ENCODE measurements around the gene OGDH.

OGDH gene

GRCh38 chr7:44643206-44643605, 36.8 kb downstream of the OGDH start (continued):
- TF ChIP-seq BACH2 (CRISPR knock-in tag; IDR thresholded peaks at IDR 0.05; ENCODE audit: borderline replicate concordance) (no peak), ZC3H10 (CRISPR knock-in tag; IDR thresholded peaks at IDR 0.05) (no peak), PPARA (CRISPR knock-in tag; IDR thresholded peaks at IDR 0.05; ENCODE audit: borderline replicate concordance) (no peak), ZNF565 (CRISPR knock-in tag; conservative IDR thresholded peaks at IDR 0.05; ENCODE audit: low read depth) (no peak)

GRCh38 chr7:44645254-44645653, 38.8 kb downstream of the OGDH start:
- no peak for ATAC-seq

GRCh38 chr7:44645696-44646095, 39.3 kb downstream of the OGDH start:
- no peak for TF ChIP-seq ZNF70 (CRISPR knock-in tag; IDR thresholded peaks at IDR 0.05)
- TF ChIP-seq POU6F1 (CRISPR knock-in tag; IDR thresholded peaks at IDR 0.05; ENCODE audit: borderline replicate concordance, low read depth), result no peak
- no peak for ATAC-seq

More at GRCh38 chr7:44645254-44645653, 38.8 kb downstream of the OGDH start:
- TF ChIP-seq ZNF70 (CRISPR knock-in tag; IDR thresholded peaks at IDR 0.05) (no peak), ZNF565 (CRISPR knock-in tag; conservative IDR thresholded peaks at IDR 0.05; ENCODE audit: low read depth) (no peak), ZNF8 (CRISPR knock-in tag; IDR thresholded peaks at IDR 0.05) (no peak), RARB (CRISPR knock-in tag; IDR thresholded peaks at IDR 0.05) (no peak), ZFP3 (CRISPR knock-in tag; IDR thresholded peaks at IDR 0.05) (no peak), ISL1 (CRISPR knock-in tag; IDR thresholded peaks at IDR 0.05) (no peak), CSDC2 (CRISPR knock-in tag; IDR thresholded peaks at IDR 0.05) (no peak), ARNTL (CRISPR knock-in tag; IDR thresholded peaks at IDR 0.05; ENCODE audit: borderline replicate concordance, low read depth) (no peak), TSHZ2 (CRISPR knock-in tag; IDR thresholded peaks at IDR 0.05) (no peak), ZFP30 (CRISPR knock-in tag; IDR thresholded peaks at IDR 0.05) (no peak), PATZ1 (CRISPR knock-in tag; IDR thresholded peaks at IDR 0.05; ENCODE audit: borderline replicate concordance) (no peak), BACH2 (CRISPR knock-in tag; IDR thresholded peaks at IDR 0.05; ENCODE audit: borderline replicate concordance) (no peak), POU6F1 (CRISPR knock-in tag; IDR thresholded peaks at IDR 0.05; ENCODE audit: borderline replicate concordance, low read depth) (no peak), CREB5 (CRISPR knock-in tag; IDR thresholded peaks at IDR 0.05; ENCODE audit: low read depth) (no peak)

GRCh38 chr7:44646176-44646920, 39.9 kb downstream of the OGDH start:
- no peak for TF ChIP-seq ZC3H10 (CRISPR knock-in tag; IDR thresholded peaks at IDR 0.05)
- no peak for TF ChIP-seq POU6F1 (CRISPR knock-in tag; IDR thresholded peaks at IDR 0.05; ENCODE audit: borderline replicate concordance, low read depth)
- no peak for TF ChIP-seq OSR1 (CRISPR knock-in tag; IDR thresholded peaks at IDR 0.05)
- TF ChIP-seq CREB5 (CRISPR knock-in tag; IDR thresholded peaks at IDR 0.05; ENCODE audit: low read depth), result no peak
- no peak for TF ChIP-seq ISL1 (CRISPR knock-in tag; IDR thresholded peaks at IDR 0.05)
- no peak for ATAC-seq
